Small intestine (tissue), 7 donors: ENCODE results near the gene POMT1. TPM values are rescaled to one million over a fixed set of nuclear protein-coding genes. Genes with fewer than 3 reads are reported as not detected.
A peak's percentile ranks its signal among the peaks of the same experiment; 100 is the strongest.
"Not testable (repeated sequence)": the region's sequence is repeated elsewhere in the genome, so short reads cannot be mapped to it uniquely, and the experiment has no call there.

ENCODE experiments used
- DNase-seq, 2 donors: peaks; one replicate each; pipeline versions ENCODE4 v3.0.0 to v3.0.0-alpha.2; 2013
- FAIRE-seq: peaks from 2 replicates; lab custom pipeline; 2012; peaks lifted over from hg19 to GRCh38; lab: Jason Lieb, UNC
- H3K27ac ChIP-seq, 3 donors: one replicate each; pipeline ENCODE4 v1.5.1; 2013; ENCODE audit warnings: low read length in 2 of 3, mild to moderate bottlenecking in 2 of 3, control low read depth in 1 of 3, inconsistent platforms in 1 of 3, low read depth in 1 of 3, moderate library complexity in 1 of 3
- H3K27me3 ChIP-seq, 3 donors: one replicate each; pipeline ENCODE4 v1.6.1; 2013; ENCODE audit warnings: low read length in 3 of 3, inconsistent platforms in 1 of 3; ENCODE audit not compliant: control insufficient read depth in 3 of 3, insufficient read depth in 3 of 3
- H3K36me3 ChIP-seq, 3 donors: one replicate each; pipeline ENCODE4 v1.6.1; 2013; ENCODE audit warnings: low read length in 3 of 3, inconsistent platforms in 1 of 3, low read depth in 1 of 3, mild to moderate bottlenecking in 1 of 3, moderate library complexity in 1 of 3; ENCODE audit not compliant: control insufficient read depth in 3 of 3, insufficient read depth in 2 of 3
- H3K4me1 ChIP-seq, 3 donors: one replicate each; pipeline ENCODE4 v1.6.1; 2013; ENCODE audit warnings: low read length in 2 of 3, inconsistent platforms in 1 of 3, low read depth in 1 of 3, mild to moderate bottlenecking in 1 of 3, moderate library complexity in 1 of 3; ENCODE audit not compliant: control insufficient read depth in 3 of 3, insufficient read depth in 2 of 3
- H3K4me3 ChIP-seq, 3 donors: one replicate each; pipeline ENCODE4 v1.5.1; 2013; ENCODE audit warnings: low read length in 3 of 3, control low read depth in 1 of 3, inconsistent platforms in 1 of 3, low read depth in 1 of 3, mild to moderate bottlenecking in 1 of 3, moderate library complexity in 1 of 3
- H3K9me3 ChIP-seq, 2 donors: one replicate each; pipeline ENCODE4 v1.6.1; 2013; ENCODE audit warnings: low read depth in 1 of 2, low read length in 1 of 2; ENCODE audit not compliant: control insufficient read depth in 2 of 2, insufficient read depth in 1 of 2
- WGBS, 3 donors: extraction: QIAGEN DNeasy Blood & Tissue Kit; methylation state at CpG; one replicate each; pipeline ENCODE4 v1.1.7; 2013; 5-methylcytosine and 5-hydroxymethylcytosine counted together
- polyA plus RNA-seq, 4 donors: library from polyadenylated mRNA; stranded (reverse) in 3 of 4; unstranded in 1 of 4; fragments of 200-250 nt in 3 of 4; fragments of 120-200 nt in 1 of 4; gene quantifications; one replicate each; pipeline versions ENCODE4 v1.2.1 to v1.2.3, GENCODE V29; 2013
- donor health status: healthy with polysubstance abuse.
- donor health status: control.
- donor health status: control.
- donor health status: Bipolar disorder and iron deficiency.
- donor health status: healthy.

The POMT1 gene
- polyA plus RNA-seq, 4 donors = 15.0 to 53.2 (median 35.5) TPM

GRCh38 chr9:131465401-131465800 is 37.3 kb upstream of the POMT1 start:
- H3K36me3 ChIP-seq = peaks cover 29 to 79% (median 39%) of the 10 kb centered on the region in 3 donors
- 92 to 95% (median 92%) methylated on average over 6 of the region's 6 CpGs for WGBS, 3 donors
- H3K4me1 ChIP-seq = no peaks in the 10 kb centered on the region
- no peak overlapping the region for H3K4me3 ChIP-seq
- DNase-seq = no peak
- H3K27ac ChIP-seq = no peak overlapping the region
- H3K27me3 ChIP-seq = no peaks in the 10 kb centered on the region
- no peak for FAIRE-seq
- no peaks in the 10 kb centered on the region for H3K9me3 ChIP-seq

GRCh38 chr9:131467214-131467935 is 35.3 kb upstream of the POMT1 start:
- no peak for DNase-seq
- Histone ChIP-seq H3K36me3 (peaks cover 29 to 71% (median 43%) of the 10 kb centered on the region in 3 donors), H3K27me3 (no peaks in the 10 kb centered on the region), H3K4me3 (no peak overlapping the region), H3K9me3 (no peaks in the 10 kb centered on the region), H3K27ac (no peak overlapping the region), H3K4me1 (no peaks in the 10 kb centered on the region)
- WGBS, 3 donors = 74 to 83% (median 80%) methylated on average over 13 of the region's 13 CpGs
- FAIRE-seq = no peak

- 93 to 97% (median 95%) methylated on average over 4 of the region's 4 CpGs for WGBS, 3 donors
Observed at GRCh38 chr9:131468031-131468430, 34.7 kb upstream of the POMT1 start.

GRCh38 chr9:131469356-131469755 is 33.4 kb upstream of the POMT1 start:
- H3K4me3 ChIP-seq = no peak overlapping the region
- DNase-seq (no peak), FAIRE-seq (no peak)
- no peaks in the 10 kb centered on the region for H3K27me3 ChIP-seq
- H3K27ac ChIP-seq = no peak overlapping the region
- no peaks in the 10 kb centered on the region for H3K9me3 ChIP-seq
- H3K4me1 ChIP-seq = no peaks in the 10 kb centered on the region
- peaks cover 39 to 78% (median 53%) of the 10 kb centered on the region in 3 donors for H3K36me3 ChIP-seq
- WGBS, 3 donors = 91 to 93% (median 92%) methylated on average over 6 of the region's 6 CpGs

More at GRCh38 chr9:131468031-131468430, 34.7 kb upstream of the POMT1 start:
- DNase-seq (no peak), FAIRE-seq (no peak)
- no peaks in the 10 kb centered on the region for H3K27me3 ChIP-seq
- no peaks in the 10 kb centered on the region for H3K4me1 ChIP-seq
- no peak overlapping the region for H3K27ac ChIP-seq
- peaks cover 32 to 77% (median 46%) of the 10 kb centered on the region in 3 donors for H3K36me3 ChIP-seq
- H3K4me3 ChIP-seq = no peak overlapping the region
- no peaks in the 10 kb centered on the region for H3K9me3 ChIP-seq

GRCh38 chr9:131469951-131470350 is 32.8 kb upstream of the POMT1 start:
- Histone ChIP-seq H3K4me1 (no peaks in the 10 kb centered on the region), H3K9me3 (no peaks in the 10 kb centered on the region), H3K27me3 (no peaks in the 10 kb centered on the region), H3K27ac (no peak overlapping the region), H3K36me3 (peaks cover 43 to 78% (median 55%) of the 10 kb centered on the region in 3 donors), H3K4me3 (no peak overlapping the region)
- DNase-seq = no peak
- 96 to 98% (median 97%) methylated on average over 16 of the region's 16 CpGs for WGBS, 3 donors
- FAIRE-seq = no peak

GRCh38 chr9:131470581-131470991 is 32.1 kb upstream of the POMT1 start:
- no peaks in the 10 kb centered on the region for H3K4me1 ChIP-seq
- no peak overlapping the region for H3K4me3 ChIP-seq
- WGBS, 3 donors = 98% methylated on average over 12 of the region's 12 CpGs
- no peak overlapping the region for H3K27ac ChIP-seq
- FAIRE-seq (no peak), DNase-seq (no peak)
- H3K27me3 ChIP-seq = no peaks in the 10 kb centered on the region
- peaks cover 43 to 79% (median 57%) of the 10 kb centered on the region in 3 donors for H3K36me3 ChIP-seq
- no peaks in the 10 kb centered on the region for H3K9me3 ChIP-seq

- not testable (repeated sequence) for FAIRE-seq, H3K27ac ChIP-seq, DNase-seq, H3K9me3 ChIP-seq, H3K4me1 ChIP-seq, H3K27me3 ChIP-seq, H3K4me3 ChIP-seq
- H3K36me3 ChIP-seq = peaks cover 57 to 84% (median 62%) of the 10 kb centered on the region in 3 donors
- WGBS, 3 donors = 89 to 97% (median 94%) methylated on average over 3 to 5 of the region's 5 CpGs
Observed at GRCh38 chr9:131472085-131472484, 30.6 kb upstream of the POMT1 start.

- H3K36me3 ChIP-seq = peaks cover 51 to 85% (median 58%) of the 10 kb centered on the region in 3 donors
- no peak overlapping the region for H3K27ac ChIP-seq
- H3K9me3 ChIP-seq = no peaks in the 10 kb centered on the region
- H3K4me1 ChIP-seq = no peaks in the 10 kb centered on the region
- no peaks in the 10 kb centered on the region for H3K27me3 ChIP-seq
- H3K4me3 ChIP-seq = no peak overlapping the region
- WGBS, 3 donors = 96 to 98% (median 97%) methylated on average over 9 of the region's 9 CpGs
- no peak for FAIRE-seq
- peak; percentile 21 to 27 for DNase-seq
Observed at GRCh38 chr9:131473198-131473885, 29.4 kb upstream of the POMT1 start.
